OCI-LY3 (cell line): ENCODE results near the gene SEMA5A.

Experiments used
- CTCF ChIP-seq: fragments of 200-600, 300-600 bp; sonication (generic); IDR thresholded peaks from 2 replicates; pipeline ENCODE4 v1.5.1; 2014; ENCODE audit warnings: antibody characterized with exemption, low read length, low read depth
- EZH2phosphoT487 ChIP-seq: fragments of 200-600 bp; shearing (Covaris generic); IDR thresholded peaks from 2 replicates; pipeline ENCODE4 v1.6.1; 2018; ENCODE audit warnings: antibody characterized with exemption, mixed run types, low read depth

GRCh38 chr5:9056046-9056445, 489.8 kb downstream of the SEMA5A start:
- TF ChIP-seq CTCF: no peak
- TF ChIP-seq EZH2phosphoT487: no peak
